NK-92 (cell line): ENCODE data around the gene CABP7.

Source experiments
- DNase-seq: peaks from one replicate; lab custom pipeline; 2025; ENCODE audit not compliant: unreplicated experiment; lab: John Stamatoyannopoulos, UW

Gene CABP7

DNA sequence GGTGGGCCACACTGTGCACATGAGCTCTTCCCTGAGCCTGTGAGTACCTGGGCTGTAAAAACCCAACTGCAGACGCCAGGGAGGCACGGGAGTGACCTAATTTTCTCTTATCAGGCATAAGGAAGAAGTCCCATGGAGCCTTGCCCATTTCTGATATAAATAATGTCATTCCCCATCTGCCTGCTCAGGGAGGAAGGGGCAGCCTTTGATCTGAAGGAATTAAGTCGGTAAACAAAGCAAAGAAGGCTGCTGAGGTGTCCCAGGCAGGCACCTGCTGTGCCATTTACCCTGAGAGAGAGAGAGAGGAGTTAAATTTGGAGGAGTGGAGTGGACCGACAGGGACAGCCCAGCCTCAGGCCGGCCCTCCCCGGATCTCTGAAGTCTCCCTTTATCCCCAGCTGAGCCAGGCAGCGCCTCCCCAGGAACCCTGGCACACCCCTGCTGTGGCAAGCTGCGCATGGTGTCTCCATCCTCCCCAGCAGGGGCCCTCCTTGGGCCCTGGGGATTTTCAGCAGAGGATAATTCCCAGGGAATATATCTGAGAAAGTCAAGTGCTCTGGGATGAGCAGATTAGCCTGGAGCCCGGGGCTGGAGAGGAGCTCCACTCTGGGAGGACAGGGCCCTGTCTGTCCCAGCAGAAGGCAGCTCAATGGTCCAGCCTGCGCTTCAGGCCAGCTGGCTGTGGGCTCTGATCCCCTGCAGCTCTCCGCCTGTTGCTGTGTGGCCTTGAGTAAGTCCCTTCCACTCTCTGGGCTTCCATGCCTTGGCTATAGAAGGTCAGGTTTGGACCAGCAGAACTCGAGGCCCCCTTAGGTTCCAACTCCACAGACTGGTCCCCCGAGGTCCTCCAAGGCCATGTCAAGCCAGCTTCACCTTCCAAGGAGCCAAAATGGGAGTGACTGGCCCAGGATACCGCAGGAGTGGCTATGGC is 17.5 kb upstream of the CABP7 start:
- DNase-seq: no peak

DNA sequence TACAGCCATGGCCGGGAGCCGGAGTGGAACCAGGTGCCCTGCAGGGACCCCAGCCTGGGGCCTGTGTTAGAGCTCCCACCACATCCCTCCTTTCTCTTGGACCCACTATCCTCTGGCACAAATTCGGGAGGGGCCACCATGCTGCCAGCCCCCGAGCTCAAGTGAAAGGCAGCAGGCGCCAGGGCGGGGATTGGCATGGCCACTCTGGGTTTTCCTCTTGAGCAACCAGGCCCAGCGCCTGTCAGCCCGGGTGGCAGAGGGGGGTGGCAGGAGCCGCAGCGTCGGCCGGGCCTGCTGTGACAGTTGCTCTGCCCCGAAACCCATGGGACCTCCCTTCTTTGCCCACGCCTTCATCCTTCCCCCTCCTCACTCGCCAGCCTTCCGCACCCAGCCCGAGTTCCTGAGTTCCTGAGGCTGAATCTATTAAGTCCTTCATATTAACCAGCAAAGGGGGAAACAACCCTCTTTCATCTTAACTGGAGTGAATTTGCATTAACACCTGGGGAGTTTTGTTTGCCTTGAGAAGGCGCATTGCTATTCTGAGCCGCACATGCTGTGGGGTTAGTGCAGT is 16.8 kb upstream of the CABP7 start:
- DNase-seq: no peak

DNA sequence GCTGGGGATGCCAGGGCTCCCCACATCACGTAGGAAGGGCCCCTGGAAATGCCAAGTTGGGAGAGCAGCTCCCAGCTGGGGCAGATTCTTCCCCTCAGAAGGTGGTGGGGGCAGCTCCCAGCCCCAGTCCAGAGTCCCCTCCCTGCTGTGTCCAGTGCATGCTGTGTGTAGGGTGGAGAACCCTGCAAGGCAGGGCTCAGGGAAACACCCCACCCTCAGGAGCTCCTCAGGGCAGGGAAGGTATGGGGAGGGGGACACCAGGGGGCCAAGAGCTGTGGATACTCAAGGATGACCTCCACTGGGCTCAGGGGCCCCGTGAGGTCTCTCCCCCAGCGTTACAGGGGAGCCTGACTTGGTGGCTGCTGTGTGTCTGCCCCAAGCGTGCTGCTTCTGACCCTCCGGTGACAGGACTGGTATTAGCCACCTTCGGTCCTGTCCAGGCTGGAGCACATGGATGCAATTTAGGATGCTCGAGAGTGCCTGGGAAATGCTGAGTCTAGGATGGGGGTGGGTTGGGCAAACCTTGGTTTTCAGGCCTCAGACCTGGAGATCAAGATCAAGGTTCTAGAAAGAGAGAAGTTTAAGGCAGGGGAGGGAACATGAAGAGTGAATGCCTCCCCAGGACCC is 16.1 kb upstream of the CABP7 start:
- no peak for DNase-seq

DNA sequence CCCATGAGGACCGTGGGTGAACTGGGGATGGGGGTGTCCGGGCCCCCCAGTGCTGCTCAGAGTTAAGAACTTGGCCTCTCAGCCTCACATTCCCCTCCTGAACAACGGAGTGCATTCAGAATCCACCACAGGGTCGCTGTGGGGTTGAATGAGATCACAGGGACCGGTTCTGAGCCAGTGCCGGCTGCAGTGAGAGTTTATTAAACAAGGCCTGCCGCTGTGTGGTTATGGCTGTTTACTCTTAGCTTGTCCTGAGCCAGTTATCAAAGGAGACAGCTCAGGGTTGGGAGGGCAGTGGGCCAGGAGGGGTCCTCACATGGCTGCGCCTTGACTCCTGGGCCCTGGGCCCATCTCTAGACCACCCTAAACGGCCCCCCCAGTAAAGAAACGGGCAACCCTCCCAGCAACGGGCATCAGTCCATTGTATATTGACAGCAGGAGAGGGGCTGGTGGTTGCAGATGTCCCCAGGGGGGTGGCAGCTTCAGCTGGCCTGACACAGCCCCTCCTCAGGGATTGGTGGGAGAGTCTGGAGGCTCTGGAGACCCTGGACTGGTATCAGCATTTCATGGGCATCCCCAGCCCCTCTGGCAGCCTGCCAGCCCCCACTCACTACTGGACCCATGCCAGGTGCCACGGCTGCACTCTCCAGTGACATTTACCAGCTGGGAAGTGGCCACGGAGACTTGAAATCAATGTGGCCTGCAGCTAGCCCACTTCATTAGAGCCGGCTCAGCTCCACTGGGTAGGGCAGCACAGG is 15.1 kb upstream of the CABP7 start:
- DNase-seq: no peak

DNA sequence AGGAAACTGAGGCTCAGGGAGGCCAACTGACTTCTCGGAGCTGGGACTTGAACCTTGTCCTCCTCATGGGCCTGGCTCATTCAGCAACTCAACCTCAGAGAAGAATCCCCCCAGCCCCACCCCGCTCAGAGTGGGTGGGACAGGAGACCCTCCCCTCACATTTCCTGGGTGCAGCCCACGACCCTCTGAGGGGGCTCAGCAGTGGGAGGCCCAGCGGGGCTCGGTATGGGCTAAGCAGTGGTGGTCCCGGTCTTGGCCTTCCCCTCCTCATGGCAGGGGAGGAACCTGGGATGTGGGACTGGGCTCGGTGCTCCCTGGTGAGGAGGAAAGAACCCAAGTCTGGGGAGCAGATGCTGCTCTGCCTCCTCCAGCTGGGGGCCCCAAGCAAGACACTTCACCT is 14.2 kb upstream of the CABP7 start:
- no peak for DNase-seq

DNA sequence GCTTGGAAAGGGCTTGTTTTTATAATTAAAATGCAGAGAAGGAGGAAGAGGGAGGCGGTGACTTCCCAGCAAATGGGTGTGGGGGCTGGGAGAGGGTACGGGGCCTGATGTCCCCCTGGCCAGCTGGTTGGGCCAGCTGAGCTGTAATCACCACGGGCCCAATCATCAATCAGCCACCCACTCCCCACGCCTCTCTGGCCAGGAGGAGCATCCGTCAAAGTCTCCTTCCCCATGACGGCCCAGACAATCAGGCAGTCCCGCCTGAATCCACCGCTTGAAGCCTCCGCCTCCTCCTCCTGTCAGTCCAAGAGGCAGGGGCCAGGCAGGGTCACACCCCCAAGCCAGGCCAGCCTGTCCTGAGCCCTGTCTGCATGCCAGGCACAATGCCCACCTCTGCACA is 13.3 kb upstream of the CABP7 start:
- no peak for DNase-seq

DNA sequence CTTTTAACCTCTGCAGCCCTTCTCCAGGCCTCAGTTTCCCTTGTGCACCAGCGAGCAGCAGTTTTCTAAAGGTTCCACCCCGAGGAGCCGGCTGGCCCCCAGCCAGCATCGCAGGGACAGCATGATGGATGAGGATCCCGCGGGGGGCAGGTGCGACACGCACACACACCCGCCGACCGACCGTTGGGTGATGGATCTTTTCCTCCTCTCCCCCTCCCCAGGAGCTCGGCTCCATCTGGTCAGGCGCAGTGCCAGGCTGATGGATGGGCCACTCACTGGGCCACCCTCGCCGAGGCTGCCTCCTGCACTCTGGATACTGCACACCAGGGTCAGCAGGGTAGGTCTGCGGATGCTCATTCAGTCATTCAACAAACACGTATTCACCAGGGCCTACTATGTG is 12.8 kb upstream of the CABP7 start:
- DNase-seq: no peak

DNA sequence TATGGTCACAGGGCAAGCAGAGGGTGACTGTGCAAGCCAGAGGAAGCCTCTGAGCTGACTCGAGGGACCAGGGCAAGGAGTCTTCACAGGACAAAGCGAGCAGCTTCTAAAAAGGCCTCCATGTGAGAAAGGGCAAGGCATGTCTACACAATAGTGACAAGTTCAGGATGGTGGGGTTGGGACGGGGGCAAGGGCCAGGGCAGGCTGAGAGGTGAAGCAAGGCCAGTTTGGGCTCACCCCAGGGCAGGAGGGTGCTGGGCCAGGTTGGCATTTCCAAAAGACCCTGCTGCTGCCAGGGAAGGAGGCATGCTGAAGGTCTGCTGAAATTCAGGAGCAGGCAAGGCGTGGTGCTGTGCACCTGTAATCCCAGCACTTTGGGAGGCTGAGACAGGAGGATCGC is 12.3 kb upstream of the CABP7 start:
- no peak for DNase-seq

DNA sequence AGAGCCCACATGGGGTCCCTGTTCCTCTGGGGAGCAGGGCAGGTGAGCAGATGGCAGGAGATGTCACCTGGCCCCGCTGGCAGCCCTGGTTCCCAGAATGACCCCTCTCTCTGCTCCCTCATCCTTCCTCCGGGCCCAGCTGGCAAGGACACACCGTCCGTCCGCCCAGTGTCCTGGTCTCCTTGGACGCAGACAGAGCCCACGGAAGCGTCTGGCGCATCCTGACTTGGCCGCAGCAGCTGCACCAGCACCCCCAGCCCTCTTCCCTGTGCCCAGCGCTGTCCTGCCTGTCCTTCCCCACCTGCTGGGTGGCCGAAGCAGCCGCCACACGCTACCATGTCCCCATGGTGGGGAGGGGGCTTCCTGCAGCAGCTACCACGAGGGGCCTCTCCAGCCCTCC is 9.6 kb upstream of the CABP7 start:
- no peak for DNase-seq

DNA sequence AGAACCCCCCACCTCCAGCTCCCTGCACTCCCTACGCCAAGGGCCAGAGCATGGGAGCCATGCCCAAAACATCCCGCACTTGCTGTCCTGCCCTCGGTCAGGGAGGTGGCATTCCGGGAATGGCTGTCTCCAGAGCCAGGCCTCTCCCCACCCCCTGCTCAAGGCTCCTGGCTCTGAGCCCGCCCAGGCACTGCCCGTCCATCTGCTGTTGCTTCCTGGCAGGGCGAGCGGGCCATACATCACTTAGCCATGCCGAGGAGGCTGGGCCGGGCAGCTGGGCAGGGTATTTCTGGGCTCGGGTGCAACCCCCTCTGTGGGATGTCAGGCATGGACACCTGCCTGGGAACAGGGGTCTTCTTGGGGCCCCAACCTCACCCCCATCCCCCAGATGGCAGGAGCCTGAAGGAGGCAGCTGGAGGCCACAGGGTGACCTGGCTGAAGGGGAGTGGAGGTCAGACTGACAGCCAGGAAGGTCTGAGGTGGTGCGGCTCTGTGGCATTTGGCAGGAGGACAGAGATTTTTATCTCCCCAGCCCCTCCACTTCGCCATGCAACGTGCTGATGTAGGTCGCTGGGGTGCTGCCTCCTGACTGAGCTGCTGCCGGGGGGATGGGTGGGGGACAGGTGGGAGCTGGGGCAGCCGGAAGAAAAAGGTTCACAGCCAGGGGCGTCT is 8.7 kb upstream of the CABP7 start:
- DNase-seq: no peak

DNA sequence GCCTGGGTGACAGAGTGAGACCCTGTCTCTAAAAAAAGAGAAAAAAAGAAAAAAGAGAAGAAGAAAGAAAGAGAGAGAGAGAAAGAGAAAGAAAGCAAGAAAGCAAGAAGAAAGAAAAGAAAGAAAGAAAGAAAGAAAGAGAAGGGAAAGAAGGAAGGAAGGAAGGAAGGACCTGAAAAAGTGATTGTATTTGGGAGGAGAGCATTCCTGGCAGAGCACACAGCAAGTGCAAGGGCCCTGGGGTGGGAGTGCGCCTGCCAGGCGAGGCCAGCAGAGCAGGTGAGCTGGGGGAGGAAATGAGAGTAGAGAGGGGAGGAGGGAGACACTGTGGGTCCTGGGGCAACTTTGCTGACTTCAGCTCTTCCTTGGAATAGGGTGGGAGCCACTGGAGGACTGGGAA is 7.7 kb upstream of the CABP7 start:
- DNase-seq: no peak

DNA sequence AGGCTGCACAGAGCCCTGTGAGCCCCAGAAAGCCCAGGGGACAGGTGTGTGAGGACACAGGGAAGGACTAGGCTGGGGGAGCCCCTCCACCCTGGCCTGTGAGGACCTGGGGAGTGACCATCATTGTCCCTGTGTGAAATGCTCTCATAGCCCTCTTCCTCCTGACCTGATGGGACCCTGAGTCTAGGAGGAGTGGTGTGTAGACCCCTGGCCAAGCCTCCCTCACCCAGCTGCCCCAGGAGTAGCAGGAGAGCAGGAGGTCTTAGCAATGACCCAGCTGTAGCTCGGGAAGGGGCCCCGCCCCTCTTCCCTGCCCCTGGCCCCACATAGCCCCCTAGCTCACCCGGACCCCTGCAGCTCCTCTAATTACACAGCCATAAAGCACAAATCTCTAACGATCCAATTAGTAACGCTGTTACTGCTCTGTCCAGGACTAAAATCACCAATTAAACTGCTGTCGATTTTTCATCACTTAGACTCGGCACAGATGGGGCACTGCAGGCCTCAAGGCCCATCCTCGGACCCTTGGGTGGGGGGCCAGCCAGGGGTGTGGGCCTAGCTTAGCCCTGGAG is 6.6 kb upstream of the CABP7 start:
- no peak for DNase-seq

DNA sequence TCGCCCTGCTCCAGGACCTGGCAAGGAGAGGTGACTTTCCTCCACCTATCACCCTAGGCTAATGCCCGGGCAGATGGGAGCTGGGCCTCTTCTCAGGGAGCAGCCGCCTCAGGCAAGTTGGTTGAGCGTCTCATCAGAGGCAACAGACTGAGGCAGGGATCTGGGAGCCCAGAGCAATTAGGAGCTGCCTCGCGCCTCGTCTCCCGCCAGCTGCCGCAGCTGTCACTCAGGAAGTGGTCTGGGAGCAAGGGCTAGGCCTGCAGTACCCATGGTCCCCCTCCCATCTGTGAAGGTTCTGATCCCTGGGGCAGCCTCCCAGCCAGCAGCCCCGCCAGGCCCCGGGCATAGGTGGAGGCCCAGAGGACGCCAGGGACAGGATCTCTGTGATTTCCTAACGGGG is 4.6 kb upstream of the CABP7 start:
- no peak for DNase-seq

DNA sequence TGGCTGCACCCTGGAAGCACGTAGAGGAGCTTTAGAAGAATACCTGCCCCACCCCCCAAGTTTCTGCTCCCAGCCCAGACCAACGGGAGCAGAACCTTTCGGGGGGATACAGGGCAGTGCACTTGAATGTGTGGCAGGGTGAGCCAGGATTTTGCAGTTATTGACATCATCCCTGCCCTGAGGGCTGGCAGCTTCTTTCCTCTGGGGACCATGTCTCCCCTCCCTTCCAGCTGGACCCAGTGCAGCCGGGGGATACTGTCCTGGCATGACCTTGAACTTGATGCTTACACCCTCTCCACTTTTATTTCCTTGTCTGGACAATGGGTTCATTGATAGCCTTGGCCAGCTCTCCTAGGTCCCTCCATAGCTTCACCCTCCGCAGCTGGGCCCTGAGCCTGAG is 4.1 kb upstream of the CABP7 start:
- no peak for DNase-seq

DNA sequence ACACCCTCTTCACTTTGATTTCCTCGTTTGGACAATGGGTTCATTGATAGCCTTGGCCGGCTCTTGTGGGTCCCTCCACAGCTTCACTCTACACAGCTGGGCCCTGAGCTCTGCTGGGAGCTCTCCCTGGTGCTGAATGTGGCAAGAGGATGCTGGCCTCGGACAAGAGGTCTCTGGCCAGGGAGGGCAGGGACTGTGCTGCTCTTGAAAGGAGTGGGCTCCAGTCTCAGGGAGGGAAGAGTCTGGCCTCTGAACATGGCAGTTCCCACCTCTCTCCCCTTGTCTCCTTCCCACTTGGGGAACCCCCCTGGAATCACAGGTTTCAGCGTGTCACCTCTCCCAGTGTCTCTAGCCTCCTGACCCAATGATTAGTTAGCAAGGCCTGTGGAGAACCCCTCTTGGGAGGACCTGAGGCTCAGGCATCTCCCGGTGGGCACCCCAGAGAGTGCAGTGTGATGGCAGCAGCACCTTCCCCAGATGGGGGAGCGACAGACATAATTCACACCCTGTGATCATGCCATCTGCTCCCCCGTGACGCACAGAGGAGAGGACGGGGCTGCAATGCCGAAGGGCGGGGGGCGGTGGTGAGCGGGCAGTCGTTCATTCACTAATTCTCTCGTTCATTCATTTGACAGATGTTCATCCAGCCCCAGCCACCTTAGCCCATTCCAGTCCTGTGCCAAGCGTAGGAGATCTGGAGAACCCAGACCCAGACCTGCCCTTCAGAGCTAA is 2.8 kb upstream of the CABP7 start:
- DNase-seq: no peak

DNA sequence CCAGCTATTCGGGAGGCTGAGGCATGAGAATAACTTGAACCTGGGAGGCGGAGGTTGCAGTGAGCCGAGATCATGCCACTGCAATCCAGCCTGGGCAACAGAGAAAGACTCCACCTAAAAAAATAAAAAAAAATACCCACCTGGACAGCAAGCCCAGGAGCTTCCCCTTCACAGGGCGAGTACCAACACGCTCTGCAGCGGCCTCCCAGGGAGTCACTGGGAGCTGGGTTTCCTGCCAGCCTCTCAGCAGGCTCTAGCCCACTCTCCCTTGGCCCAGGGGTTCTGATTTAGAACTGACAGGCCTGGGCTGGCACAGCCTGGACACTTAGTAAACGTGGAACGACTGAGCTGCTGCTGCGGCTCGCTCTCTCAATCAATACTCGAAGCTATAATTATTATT is 2.0 kb upstream of the CABP7 start:
- no peak for DNase-seq

DNA sequence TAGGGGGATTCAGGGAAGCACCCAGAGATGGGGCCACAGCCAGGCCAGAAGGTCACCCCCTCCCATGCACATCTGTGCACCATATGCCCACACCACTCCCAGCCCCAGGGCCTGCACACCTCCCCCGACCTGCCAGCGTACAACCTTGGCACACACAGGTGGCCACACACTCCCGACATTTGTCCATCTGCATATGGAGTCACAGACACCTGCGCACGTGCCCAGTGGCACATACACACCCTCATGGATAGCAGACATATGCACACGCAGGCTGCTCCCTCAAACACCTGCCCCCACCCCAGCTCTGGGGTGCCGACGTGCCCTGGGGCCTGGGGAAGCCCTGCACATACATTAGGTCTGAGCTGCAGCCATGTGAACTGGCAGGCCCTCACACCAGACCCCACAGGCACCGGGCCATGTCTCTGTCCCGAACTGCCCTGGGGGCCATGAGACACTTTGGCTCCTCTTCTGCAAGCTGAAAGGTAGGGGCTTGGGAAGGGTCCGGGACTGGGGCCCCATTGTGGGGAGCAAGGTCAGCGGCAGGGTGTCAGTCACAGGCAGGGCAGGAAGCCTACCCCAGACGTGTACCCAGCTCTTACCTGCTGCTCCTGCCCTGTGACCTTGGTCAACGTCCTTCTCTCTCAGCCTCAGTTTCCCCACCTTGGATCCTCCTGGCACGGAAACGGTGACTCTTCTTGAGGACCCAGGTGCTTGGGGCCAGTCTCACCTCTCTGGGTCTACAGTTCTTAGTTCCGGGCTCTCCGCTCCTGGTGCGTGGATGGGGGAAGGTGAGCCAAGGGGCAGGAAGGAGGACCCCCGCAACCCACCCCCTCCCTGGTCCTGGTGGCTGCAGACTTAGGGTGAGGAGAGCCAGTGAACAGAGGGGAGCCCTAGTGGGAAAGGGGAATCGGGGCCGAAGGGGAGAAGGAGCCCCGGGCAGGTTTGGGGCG is 579 bp upstream of the CABP7 start:
- DNase-seq: no peak

DNA sequence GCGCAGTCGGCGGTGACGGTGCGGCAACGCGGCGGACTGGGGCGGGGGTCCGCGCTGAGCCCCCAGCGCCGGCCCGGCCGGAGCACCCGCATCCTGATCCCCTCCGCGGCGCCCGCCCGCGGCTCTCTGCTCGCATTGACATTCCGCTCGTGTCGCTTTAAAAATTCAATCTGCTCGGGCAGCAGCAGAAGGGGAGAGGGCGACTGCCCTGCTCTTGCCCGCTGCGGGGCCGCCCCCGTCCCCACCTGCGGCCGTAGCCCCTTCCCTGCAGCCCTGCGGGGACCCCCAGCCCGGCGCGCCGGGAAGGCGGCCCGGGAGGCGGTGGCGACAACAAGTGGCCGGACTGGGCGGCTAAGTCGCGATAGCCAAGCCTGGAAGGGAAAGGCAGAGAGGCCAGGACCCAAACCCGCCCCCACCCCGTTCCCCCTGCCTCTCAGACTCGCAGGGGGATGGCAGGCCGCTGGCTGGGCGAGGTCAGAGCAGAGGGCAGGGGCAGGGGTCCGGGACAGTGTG is 1.1 kb downstream of the CABP7 start:
- no peak for DNase-seq

DNA sequence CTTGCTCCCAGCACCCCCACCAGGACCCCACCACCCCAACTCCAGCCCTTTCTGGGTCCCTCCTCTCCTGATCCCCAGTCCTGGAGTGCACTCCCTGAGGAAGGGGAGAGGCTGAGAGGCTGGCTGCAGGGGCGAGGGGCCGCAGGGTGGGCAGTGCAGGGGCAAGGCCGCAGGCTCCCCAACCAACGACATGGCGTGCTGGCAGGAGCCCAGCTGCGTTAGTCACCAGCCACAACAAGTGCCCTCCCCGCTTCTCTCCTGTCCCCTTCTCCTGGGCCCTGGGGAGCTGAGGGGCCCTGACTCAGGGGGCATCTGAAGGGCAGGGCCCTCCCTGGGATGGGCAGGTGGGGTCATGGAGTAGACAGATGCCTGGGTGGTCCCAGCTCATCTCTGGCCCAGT is 2.3 kb downstream of the CABP7 start:
- no peak for DNase-seq
